ENCODE data around the gene TMC5. TPM values are rescaled to one million over a fixed set of nuclear protein-coding genes. Genes with fewer than 3 reads are reported as not detected.
"Not testable (repeated sequence)": the region's sequence is repeated elsewhere in the genome, so short reads cannot be mapped to it uniquely, and the experiment has no call there.

TMC5 gene
- total RNA-seq, 1 donor from 2014 or later: 0.32 TPM

- Mint-ChIP-seq H3K9me3 (peaks cover 9% of the 10 kb centered on the region), H3K27ac (no peak overlapping the region)
- H3K4me1 ChIP-seq: no peaks in the 10 kb centered on the region
These were observed 33.0 kb upstream of the TMC5 start for GRCh38 chr16:19384656-19385055.

GRCh38 chr16:19386525-19386924 lies 31.2 kb upstream of the TMC5 start:
- no peaks in the 10 kb centered on the region for H3K79me2 ChIP-seq (ENCODE audit: low read depth)
- TF ChIP-seq EZH2phosphoT487 (IDR thresholded peaks at IDR 0.05) (no peak), CTCF (IDR thresholded peaks at IDR 0.05) (no peak), EZH2 (IDR thresholded peaks at IDR 0.05) (no peak)
- H3K4me2 ChIP-seq: no peak overlapping the region
- no peak overlapping the region for H3K27ac Mint-ChIP-seq
- no peak overlapping the region for H3K4me3 Mint-ChIP-seq
- H3K36me3 Mint-ChIP-seq: peaks cover 15% of the 10 kb centered on the region
- DNase-seq (ENCODE audit: low spot score): no peak
- no peaks in the 10 kb centered on the region for H3F3A ChIP-seq (ENCODE audit: low read depth)
- H3K9me3 Mint-ChIP-seq: peaks cover 17% of the 10 kb centered on the region
- H3K9me3 ChIP-seq (ENCODE audit: low read depth): no peaks in the 10 kb centered on the region
- no peak overlapping the region for H2AFZ ChIP-seq (replicated peaks)
- H3K9ac ChIP-seq: no peak overlapping the region
- H3K4me3 ChIP-seq: no peak overlapping the region
- H3K36me3 ChIP-seq: no peaks in the 10 kb centered on the region
- H3K27me3 Mint-ChIP-seq (ENCODE audit: insufficient read depth, low read depth): peaks cover 3% of the 10 kb centered on the region
- no peak overlapping the region for H3K27ac ChIP-seq
- peaks cover 4% of the 10 kb centered on the region for H3K4me1 Mint-ChIP-seq
- no peaks in the 10 kb centered on the region for H4K20me1 ChIP-seq (ENCODE audit: low read depth)
- H3K27me3 ChIP-seq: no peaks in the 10 kb centered on the region
- no peaks in the 10 kb centered on the region for H3K4me1 ChIP-seq

More at GRCh38 chr16:19384656-19385055, 33.0 kb upstream of the TMC5 start:
- no peak overlapping the region for H3K27ac ChIP-seq
- Mint-ChIP-seq H3K4me1 (peaks cover 4% of the 10 kb centered on the region), H3K4me3 (no peak overlapping the region), H3K27me3 (ENCODE audit: insufficient read depth, low read depth) (peaks cover 4% of the 10 kb centered on the region), H3K36me3 (peaks cover 9% of the 10 kb centered on the region)
- no peaks in the 10 kb centered on the region for H3K79me2 ChIP-seq (ENCODE audit: low read depth)
- H3K27me3 ChIP-seq: no peaks in the 10 kb centered on the region
- H4K20me1 ChIP-seq (ENCODE audit: low read depth): no peaks in the 10 kb centered on the region
- no peaks in the 10 kb centered on the region for H3F3A ChIP-seq (ENCODE audit: low read depth)
- H3K9ac ChIP-seq: no peak overlapping the region
- no peak for TF ChIP-seq EZH2phosphoT487 (IDR thresholded peaks at IDR 0.05)
- TF ChIP-seq EZH2 (IDR thresholded peaks at IDR 0.05): no peak
- TF ChIP-seq CTCF (IDR thresholded peaks at IDR 0.05): no peak
- no peaks in the 10 kb centered on the region for H3K36me3 ChIP-seq
- H3K4me3 ChIP-seq: no peak overlapping the region
- no peak for DNase-seq (ENCODE audit: low spot score)
- no peak overlapping the region for H2AFZ ChIP-seq (replicated peaks)
- H3K4me2 ChIP-seq: no peak overlapping the region
- H3K9me3 ChIP-seq (ENCODE audit: low read depth): no peaks in the 10 kb centered on the region

- Mint-ChIP-seq H3K27me3 (ENCODE audit: insufficient read depth, low read depth) (peaks cover 2% of the 10 kb centered on the region), H3K36me3 (peaks cover 15% of the 10 kb centered on the region), H3K4me3 (no peak overlapping the region), H3K27ac (peak overlapping the region; percentile 48), H3K9me3 (peaks cover 26% of the 10 kb centered on the region), H3K4me1 (peaks cover 21% of the 10 kb centered on the region)
- Histone ChIP-seq H3K36me3 (no peaks in the 10 kb centered on the region), H2AFZ (replicated peaks) (peak overlapping the region; percentile 58), H3K4me2 (no peak overlapping the region), H3K27me3 (no peaks in the 10 kb centered on the region), H4K20me1 (ENCODE audit: low read depth) (no peaks in the 10 kb centered on the region), H3F3A (ENCODE audit: low read depth) (no peaks in the 10 kb centered on the region), H3K9ac (no peak overlapping the region), H3K9me3 (ENCODE audit: low read depth) (no peaks in the 10 kb centered on the region), H3K79me2 (ENCODE audit: low read depth) (no peaks in the 10 kb centered on the region), H3K27ac (no peak overlapping the region), H3K4me3 (no peak overlapping the region), H3K4me1 (peaks cover 12% of the 10 kb centered on the region)
- peak; percentile 73 for DNase-seq (ENCODE audit: low spot score)
- TF ChIP-seq EZH2phosphoT487 (IDR thresholded peaks at IDR 0.05): no peak
- TF ChIP-seq EZH2 (IDR thresholded peaks at IDR 0.05): no peak
- peak; percentile 72 for TF ChIP-seq CTCF (IDR thresholded peaks at IDR 0.05)
These were observed 28.4 kb upstream of the TMC5 start for GRCh38 chr16:19389246-19389645.

- H3K36me3 ChIP-seq; H3K79me2 ChIP-seq (ENCODE audit: low read depth); H3F3A ChIP-seq (ENCODE audit: low read depth); H2AFZ ChIP-seq (replicated peaks); H3K27me3 Mint-ChIP-seq (ENCODE audit: insufficient read depth, low read depth); H3K9ac ChIP-seq; H3K27me3 ChIP-seq; H3K27ac ChIP-seq; H3K27ac Mint-ChIP-seq; H3K4me3 ChIP-seq; H3K9me3 ChIP-seq (ENCODE audit: low read depth); DNase-seq (ENCODE audit: low spot score); H4K20me1 ChIP-seq (ENCODE audit: low read depth); H3K4me2 ChIP-seq; H3K4me3 Mint-ChIP-seq: not testable (repeated sequence)
- H3K36me3 Mint-ChIP-seq: peaks cover 14% of the 10 kb centered on the region
- H3K4me1 ChIP-seq: peaks cover 12% of the 10 kb centered on the region
- H3K4me1 Mint-ChIP-seq: peaks cover 40% of the 10 kb centered on the region
- H3K9me3 Mint-ChIP-seq: peaks cover 26% of the 10 kb centered on the region
These were observed 26.4 kb upstream of the TMC5 start for GRCh38 chr16:19391185-19391776.

All from neural progenitor cell (in vitro differentiated cells).